HG03571 (cell line): ENCODE measurements around the gene DBET.
"Not testable (repeated sequence)": the region's sequence is repeated elsewhere in the genome, so short reads cannot be mapped to it uniquely, and the experiment has no call there.

ENCODE experiments used
- ATAC-seq: cut with Tn5 transposase; IDR thresholded peaks from one replicate; pipeline ENCODE4 v1.9.1; 2021; ENCODE audit not compliant: unreplicated experiment

Gene DBET

DNA sequence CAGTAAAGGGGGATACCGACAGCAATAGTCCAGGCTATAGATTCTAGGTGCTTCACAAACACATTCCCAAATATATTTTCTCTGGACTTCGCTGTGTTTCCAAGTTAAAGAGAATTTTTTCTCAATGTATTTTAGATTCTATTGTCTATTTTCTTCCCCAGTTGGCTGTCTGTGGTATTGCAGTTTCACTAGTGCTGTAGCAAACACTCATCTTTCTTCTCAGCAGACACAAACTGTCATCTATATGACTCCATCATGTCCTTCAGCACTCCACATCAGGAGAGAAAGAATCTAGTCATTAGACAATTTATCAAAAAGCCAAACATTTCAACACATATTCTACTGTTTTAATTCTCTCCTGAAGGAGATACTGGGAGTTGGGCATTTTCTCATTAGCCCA is at the start of gene DBET:
TSS of gene DBET (plus strand) at position 161 of the 400 bp plus-strand sequence.
- ATAC-seq = not testable (repeated sequence)

GRCh38 chr4:190014771-190015537 is 49.3 kb upstream of the DBET start:
- ATAC-seq = no peak

GRCh38 chr4:190015538-190016368 is 48.5 kb upstream of the DBET start:
- no peak for ATAC-seq

DNA sequence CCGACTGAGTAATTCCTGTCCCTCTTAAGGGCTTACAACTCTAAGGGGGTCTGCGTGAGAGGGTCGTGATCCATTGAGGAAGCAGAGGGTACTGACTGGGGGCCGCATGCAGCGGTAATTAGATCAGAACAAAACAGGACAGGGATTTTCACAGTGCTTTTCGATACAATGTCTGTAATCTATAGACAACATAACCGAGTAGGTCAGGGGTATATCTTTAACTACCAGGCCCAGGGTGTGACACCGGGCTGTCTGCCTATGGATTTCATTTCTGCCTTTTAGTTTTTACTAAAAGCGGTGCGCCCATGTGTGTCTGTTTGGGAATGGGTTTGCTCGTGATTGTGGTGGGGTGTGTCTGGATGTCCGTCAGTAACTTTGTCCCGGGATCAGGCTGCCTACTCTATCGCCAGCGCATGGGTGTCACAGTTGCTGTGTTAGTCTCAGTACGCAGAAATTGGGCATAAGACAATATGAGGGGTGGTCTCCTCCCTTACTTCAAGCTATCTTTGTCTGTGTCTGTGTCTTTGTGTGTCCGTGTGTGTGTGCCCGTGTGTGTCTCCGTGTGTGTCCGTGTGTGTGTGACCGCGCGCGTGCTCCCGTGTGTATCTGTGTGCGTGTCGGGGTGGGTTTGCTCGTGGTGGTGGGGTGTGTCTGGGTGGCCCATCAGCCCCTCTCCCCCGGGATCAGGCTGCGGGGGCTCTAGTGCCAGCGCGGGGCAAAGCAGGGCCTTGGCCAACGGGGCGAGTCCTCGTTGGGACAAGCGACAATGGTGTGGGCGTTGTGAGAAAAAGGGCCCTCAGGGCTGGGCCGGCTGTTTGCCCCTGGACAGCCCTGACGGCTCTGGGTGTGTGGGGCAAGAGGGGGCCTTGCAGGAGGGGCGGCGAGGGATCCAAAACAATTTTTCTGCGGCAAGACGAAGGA is 47.7 kb upstream of the DBET start:
- ATAC-seq = no peak

DNA sequence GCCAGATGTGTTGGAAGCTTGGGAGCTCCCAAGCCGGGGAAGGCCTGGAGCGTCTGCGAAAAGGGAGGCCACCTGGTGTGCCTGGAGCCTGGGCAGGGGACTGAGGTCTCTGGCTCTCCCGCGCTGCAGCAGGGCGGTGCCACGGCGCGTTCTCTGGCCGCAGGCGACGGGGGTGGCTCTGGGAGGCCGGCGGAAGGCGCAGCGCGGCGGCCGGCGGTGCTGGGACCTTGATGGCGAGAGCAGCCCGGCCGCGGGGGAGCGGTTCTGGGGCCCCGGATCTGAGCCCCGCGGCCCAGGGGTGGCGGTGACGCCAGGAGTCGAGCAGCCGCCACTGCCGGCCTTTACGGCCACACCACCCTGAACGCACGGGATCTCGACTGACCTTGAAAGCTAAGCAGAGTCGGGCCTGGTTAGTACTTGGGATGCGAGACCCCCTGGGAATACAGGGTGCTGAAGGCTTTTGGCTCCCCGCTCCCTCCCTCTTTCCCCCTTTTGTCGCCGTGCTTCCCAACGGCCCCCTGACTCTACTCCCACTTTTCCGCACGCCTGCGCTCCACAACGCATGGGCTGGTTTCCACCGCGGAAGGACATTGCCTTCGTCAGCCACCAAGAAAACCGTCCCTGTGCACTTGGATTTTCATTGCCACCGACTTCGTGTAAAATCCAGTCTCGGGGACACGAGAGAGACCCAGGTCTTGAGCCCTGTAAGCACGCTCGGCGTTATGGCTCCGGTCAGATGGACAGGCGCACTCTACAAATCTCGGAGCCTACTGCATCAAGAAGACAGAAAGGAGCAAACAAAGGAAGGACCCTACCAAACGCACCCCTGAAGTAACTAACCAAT is 46.7 kb upstream of the DBET start:
- no peak for ATAC-seq

GRCh38 chr4:190018201-190018920 is 45.9 kb upstream of the DBET start:
- ATAC-seq = no peak

DNA sequence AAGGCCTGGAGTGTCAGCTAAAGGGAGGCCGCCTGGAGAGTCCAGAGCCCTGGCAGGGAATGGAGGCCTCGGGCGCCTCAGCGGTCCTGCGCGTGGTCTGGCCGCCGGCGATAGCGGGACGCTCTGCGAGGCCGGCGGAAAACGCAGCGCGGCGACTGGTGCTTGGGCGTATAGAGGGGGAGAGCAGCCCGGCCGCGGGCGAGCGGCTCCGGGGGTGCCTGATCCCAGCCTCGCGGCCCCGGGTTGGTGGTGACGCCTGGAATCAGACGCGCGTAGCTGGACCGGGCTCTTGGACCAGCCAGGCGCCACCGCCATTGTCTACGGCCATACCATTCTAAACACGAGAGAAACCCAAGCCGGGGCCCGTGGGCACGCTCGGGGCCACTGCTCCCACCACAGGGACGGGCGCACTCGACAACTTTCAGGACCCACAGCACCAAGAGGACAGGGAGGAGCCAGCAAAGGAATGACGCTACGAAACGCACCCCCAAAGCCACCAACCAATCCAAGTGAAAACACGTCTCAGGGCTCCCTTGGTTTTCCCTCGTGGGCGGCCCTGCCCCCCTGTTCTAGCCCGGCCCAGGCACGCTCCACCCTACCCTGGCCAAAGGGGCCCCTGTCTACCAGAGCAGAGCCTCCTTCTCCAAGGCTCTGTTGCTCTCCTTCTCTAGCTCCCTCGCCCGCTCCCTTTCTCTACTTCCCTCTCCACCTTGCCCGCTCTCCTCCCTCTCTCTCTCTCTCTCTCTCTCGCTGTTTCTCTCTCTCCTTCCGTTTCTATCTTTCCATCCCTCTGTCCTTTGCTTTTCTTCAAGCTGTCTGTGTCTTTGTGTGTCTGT is 45.1 kb upstream of the DBET start:
- no peak for ATAC-seq

DNA sequence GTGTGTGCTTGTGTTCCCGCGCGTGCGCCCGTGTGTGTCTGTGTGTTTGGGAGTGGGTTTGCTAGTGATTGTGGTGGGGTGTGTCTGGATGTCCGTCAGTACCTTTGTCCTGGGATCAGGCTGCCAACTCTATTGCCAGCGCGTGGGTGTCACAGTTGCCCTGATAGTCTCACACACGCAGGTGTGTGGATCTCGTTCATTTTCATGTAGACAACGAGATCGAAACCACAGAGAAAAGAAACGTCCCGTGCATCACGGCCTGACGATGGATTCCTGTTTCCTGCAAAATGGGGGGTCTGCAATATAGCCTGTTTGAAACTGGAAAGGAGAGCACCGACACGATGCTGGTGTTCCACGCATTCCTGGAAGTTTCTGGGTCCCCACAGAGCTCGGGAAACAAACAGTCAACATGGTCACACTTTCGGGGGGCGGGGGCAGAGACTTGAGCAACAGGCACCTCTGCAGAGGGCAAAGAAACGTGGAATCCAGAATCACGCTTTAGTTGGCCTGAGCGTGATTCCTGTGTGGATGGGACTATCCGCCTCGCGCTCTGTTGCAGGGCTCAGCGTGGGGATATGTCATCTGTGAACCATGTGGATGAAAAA is 44.3 kb upstream of the DBET start:
- ATAC-seq = not testable (repeated sequence)

DNA sequence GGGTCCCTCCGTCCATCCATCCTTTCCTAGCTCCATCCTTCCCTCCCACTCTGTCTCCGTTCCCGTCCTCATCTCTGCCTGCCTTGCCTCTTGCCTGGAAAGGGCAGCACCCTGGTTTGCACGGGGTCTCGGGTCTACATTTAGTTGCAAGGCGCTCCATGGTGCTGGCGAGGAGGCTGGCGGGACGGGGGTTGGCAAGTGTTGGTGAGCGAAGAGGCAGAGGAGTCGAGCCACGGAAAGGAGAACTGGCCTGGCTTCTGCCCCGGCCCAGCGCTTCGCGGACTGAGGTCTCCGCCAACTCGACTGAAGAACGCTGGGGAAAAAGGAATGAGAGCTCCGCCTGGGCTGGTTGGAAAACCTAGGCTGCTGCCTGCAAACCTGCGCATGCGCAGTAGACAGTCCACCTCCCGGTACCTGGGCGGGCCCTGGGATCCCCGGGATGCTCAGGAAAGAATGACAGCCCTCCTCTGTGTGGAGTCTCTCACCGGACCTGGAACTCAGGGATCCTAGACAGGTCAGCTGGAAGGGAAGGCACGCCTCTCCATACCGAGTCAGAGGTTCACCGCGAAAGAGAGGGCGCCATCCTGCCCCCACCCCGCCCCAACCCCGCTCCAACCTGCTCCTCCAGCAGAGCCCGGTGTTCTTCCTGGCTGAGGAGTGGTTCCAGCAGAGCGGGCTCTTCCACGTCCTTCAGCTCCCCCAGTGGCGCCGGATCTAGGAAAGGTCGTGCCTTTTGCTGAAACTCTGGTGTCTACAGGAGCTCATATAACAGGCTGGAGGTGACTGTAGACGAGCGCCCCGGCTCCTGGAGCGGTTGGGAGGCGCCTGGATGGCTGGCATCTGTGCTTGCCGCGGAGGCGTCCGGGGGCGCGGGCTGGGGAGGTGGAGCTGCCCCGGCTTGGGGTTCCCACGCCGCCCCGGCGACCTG is 43.2 kb upstream of the DBET start:
- no peak for ATAC-seq

- ATAC-seq = not testable (repeated sequence)
These were observed 42.3 kb upstream of the DBET start for GRCh38 chr4:190021973-190022372.

DNA sequence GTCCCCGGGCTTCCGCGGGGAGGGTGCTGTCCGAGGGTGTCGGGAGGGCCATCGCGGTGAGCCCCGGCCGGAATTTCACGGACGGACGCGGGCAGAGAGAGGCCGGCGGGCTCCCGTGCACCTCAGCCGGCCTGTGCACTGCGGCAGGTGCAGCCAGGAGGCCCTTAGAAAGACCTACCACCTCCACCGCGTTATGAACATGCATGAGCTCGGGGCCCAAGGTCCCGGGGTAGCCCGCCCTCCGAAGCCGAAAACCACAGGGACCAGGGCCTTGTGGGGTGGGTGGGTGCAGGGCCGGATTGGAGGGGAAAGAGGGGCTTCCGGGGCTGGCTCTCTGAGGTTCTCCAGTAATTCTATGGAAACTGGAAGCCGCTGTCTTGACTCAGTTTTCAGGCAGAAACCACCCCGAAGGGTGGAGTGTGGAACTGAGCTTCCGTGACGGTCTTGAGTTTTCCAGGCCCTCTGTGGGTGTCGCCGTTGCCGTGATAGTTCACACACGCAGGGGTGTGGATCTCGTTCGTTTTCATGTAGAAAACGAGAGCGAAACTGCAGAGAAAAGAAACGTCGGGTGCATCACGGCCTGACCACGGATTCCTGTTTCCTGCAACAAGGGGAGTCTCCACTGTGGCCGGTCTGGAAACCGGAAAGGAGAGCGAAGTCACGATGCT is 41.6 kb upstream of the DBET start:
- not testable (repeated sequence) for ATAC-seq

DNA sequence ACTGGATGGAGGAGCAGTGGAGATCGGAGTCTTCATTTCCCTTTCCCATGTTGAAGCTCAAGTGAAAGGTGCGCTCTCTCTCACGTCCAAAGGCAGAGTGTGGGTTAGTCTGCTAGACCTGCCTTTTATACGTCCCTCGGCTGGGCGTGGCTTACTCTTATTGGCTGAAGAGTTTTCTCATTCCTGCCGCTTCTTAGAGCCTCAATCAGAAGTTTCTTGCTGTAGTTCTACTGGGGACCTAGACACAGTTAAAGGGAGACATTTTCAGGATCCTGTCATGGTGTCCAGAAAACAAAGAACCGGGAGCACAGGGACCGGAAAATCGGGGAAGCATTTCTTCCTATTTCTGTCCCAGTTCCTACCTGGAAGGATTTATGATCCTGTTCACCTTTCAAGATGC is 37.1 kb upstream of the DBET start, which contains the start of gene FRG2:
TSS of gene FRG2 (minus strand) at position 101 of the 400 bp plus-strand sequence. CDS start at position 49, 52 bp downstream.
- not testable (repeated sequence) for ATAC-seq

- ATAC-seq = not testable (repeated sequence)
These were observed 33.0 kb upstream of the DBET start for GRCh38 chr4:190031264-190031663.

GRCh38 chr4:190037704-190038388 is 26.5 kb upstream of the DBET start:
- not testable (repeated sequence) for ATAC-seq

GRCh38 chr4:190040873-190041272 is 23.4 kb upstream of the DBET start:
- ATAC-seq = not testable (repeated sequence)

- ATAC-seq = not testable (repeated sequence)
These were observed 16.7 kb upstream of the DBET start for GRCh38 chr4:190047627-190048026.
